ENCODE data around the gene TNFRSF18. TPM values are rescaled to one million over a fixed set of nuclear protein-coding genes. Genes with fewer than 3 reads are reported as not detected.

The TNFRSF18 gene
- total RNA-seq, 2 donors from 2014 or later = 0.95 to 1.7 TPM

DNA sequence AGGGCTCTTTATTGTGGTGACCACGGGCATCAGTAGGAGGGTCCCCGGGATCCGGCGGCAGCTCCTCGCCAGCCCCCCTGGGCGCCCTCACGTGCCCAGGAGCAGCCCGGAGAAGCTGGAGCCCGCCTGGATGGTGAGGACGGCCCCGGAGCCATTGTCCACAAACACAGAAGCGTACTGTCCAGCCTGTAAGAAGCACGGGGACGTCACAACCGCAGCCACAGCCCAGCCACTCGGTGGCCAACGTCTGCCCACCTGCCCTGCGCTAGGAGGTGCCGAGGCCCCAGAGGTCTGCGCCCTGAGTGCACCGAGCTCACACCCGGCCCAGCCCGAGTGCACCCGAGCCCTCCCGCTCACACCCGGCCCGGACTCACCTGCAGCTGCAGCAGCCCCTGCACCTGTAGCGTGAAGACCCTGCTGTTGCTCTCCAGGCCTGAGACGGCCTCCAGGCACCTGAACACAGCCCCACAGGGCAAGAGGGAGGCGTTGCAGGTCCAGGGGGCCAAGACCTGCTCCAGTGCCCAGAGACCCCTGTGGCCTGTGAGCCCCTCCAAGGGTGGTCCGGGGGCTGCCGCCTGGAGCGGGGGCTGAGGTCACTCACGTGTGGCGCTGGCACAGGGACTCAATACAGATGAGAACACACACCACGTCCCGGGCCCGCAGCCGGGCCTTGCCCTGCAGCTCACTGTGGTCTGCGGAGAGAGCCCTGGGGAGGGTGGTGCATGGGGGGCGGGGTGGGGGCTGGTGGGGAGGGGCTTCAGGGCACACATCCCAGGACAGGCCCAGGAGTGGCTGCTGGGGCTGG is 36.3 kb upstream of the TNFRSF18 start:
- H3K27me3 ChIP-seq (ENCODE audit: control insufficient read depth, insufficient read depth, low read length, poor library complexity, severe bottlenecking) = peaks cover 12% of the 10 kb centered on the region
- Mint-ChIP-seq H3K9me3 (no peaks in the 10 kb centered on the region), H3K27me3 (ENCODE audit: insufficient read depth) (peaks cover 1% of the 10 kb centered on the region), H3K27ac (no peak overlapping the region), H3K4me3 (no peak overlapping the region), H3K4me1 (no peaks in the 10 kb centered on the region), H3K36me3 (ENCODE audit: low read depth) (no peaks in the 10 kb centered on the region)
- WGBS, 2 experiments (ENCODE audit: insufficient coverage in 1 of 2, insufficient read length in 1 of 2) = 94 to 98% methylated on average over 15 to 39 of the region's 41 CpGs
- DNase-seq = no peak
- no peaks in the 10 kb centered on the region for H3K9me3 ChIP-seq (ENCODE audit: control insufficient read depth, low read length)
- H3K36me3 ChIP-seq (ENCODE audit: control insufficient read depth, insufficient read depth, low read length) = no peaks in the 10 kb centered on the region
- TF ChIP-seq, protein P1, sequence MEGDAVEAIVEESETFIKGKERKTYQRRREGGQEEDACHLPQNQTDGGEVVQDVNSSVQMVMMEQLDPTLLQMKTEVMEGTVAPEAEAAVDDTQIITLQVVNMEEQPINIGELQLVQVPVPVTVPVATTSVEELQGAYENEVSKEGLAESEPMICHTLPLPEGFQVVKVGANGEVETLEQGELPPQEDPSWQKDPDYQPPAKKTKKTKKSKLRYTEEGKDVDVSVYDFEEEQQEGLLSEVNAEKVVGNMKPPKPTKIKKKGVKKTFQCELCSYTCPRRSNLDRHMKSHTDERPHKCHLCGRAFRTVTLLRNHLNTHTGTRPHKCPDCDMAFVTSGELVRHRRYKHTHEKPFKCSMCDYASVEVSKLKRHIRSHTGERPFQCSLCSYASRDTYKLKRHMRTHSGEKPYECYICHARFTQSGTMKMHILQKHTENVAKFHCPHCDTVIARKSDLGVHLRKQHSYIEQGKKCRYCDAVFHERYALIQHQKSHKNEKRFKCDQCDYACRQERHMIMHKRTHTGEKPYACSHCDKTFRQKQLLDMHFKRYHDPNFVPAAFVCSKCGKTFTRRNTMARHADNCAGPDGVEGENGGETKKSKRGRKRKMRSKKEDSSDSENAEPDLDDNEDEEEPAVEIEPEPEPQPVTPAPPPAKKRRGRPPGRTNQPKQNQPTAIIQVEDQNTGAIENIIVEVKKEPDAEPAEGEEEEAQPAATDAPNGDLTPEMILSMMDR (conservative IDR thresholded peaks at IDR 0.05) = no peak
- no peak overlapping the region for H3K27ac ChIP-seq (ENCODE audit: low read depth, low read length)
- no peak overlapping the region for H3K9ac ChIP-seq (ENCODE audit: extremely low read depth, low read length, poor library complexity, severe bottlenecking)
- H3K4me1 ChIP-seq (ENCODE audit: control insufficient read depth, insufficient read depth, low read length) = no peaks in the 10 kb centered on the region
- H3K4me3 ChIP-seq (ENCODE audit: low read length) = no peak overlapping the region

DNA sequence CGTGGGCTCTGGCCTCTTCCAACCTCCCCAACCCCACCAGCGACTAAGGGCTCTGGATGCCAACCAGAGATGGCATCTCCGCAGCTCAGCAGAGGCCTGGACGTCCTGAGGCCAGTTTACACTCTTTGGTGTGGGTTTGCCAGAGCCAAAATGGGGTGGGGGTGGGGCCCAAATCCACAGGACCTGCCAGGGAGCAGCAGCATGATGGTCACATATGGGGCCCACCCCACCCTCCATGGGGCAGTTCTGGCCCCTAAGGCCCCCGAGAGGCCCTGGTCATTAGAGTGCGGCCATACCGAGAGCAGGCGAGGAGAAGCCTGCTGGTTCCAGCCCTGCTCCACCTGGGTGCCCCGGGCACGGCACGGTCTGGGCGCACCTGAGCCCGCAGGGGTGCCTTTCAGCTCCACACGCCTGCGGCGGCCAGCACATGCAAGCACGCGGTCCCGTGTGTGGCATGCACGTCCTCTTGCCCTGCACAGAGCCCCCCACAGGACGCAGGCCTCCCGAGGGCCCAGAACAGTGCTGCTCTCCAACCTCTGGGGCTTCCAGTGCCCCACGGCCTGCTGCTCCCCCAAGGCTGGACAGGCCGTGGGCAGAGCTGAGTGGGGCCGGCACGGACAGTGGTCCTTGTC is 35.3 kb upstream of the TNFRSF18 start:
- H3K36me3 ChIP-seq (ENCODE audit: control insufficient read depth, insufficient read depth, low read length) = no peaks in the 10 kb centered on the region
- no peak overlapping the region for H3K4me3 ChIP-seq (ENCODE audit: low read length)
- Mint-ChIP-seq H3K4me1 (no peaks in the 10 kb centered on the region), H3K27ac (no peak overlapping the region), H3K9me3 (no peaks in the 10 kb centered on the region), H3K4me3 (no peak overlapping the region), H3K27me3 (ENCODE audit: insufficient read depth) (no peaks in the 10 kb centered on the region), H3K36me3 (ENCODE audit: low read depth) (no peaks in the 10 kb centered on the region)
- no peaks in the 10 kb centered on the region for H3K4me1 ChIP-seq (ENCODE audit: control insufficient read depth, insufficient read depth, low read length)
- H3K27ac ChIP-seq (ENCODE audit: low read depth, low read length) = no peak overlapping the region
- H3K9me3 ChIP-seq (ENCODE audit: control insufficient read depth, low read length) = no peaks in the 10 kb centered on the region
- H3K9ac ChIP-seq (ENCODE audit: extremely low read depth, low read length, poor library complexity, severe bottlenecking) = no peak overlapping the region
- 93 to 94% methylated on average over 19 to 26 of the region's 26 CpGs for WGBS, 2 experiments (ENCODE audit: insufficient coverage in 1 of 2, insufficient read length in 1 of 2)
- TF ChIP-seq, protein P1 (conservative IDR thresholded peaks at IDR 0.05) = no peak
- H3K27me3 ChIP-seq (ENCODE audit: control insufficient read depth, insufficient read depth, low read length, poor library complexity, severe bottlenecking) = peaks cover 5% of the 10 kb centered on the region
- DNase-seq = no peak

DNA sequence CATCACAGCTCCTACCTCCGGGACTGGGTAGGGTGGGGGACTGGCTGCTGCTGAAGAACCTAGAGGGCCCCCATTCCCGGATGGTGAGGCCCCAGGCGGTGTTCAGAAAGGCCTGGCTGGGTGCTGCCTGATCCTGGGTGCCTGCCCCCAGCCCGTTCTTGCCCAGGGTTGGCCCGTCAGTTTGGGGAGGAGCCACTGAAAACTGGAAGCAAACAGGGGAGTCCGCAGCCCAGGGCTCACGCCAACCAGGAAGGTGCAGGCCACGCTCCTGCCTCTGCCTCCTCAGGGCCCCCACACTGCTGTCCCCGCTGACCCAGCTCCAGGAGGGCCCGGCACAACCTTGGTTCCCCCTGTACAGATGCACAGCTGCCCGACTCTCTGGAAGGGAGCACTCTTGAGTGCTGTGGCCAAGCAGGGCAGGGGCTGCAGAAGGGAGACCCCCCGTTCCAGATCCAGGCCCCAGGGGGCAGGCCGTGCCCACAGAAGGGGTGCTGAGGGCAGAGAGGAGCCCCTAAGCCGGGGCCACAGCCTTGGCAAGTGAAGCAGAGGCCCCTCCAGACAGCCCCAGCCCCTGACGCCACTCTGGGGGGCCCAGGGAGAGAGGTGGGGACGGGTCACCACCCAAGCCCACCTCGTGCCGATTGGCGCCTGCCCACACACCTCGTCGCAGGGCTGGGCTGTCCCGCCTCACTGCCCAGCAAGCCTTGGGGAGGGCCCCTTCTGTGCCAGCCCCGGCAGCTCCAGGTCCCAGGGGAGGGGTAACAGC is 34.6 kb upstream of the TNFRSF18 start:
- Mint-ChIP-seq H3K36me3 (ENCODE audit: low read depth) (no peaks in the 10 kb centered on the region), H3K4me3 (no peak overlapping the region), H3K27me3 (ENCODE audit: insufficient read depth) (no peaks in the 10 kb centered on the region), H3K27ac (no peak overlapping the region), H3K4me1 (no peaks in the 10 kb centered on the region), H3K9me3 (no peaks in the 10 kb centered on the region)
- Histone ChIP-seq H3K27ac (ENCODE audit: low read depth, low read length) (no peak overlapping the region), H3K9ac (ENCODE audit: extremely low read depth, low read length, poor library complexity, severe bottlenecking) (no peak overlapping the region), H3K4me1 (ENCODE audit: control insufficient read depth, insufficient read depth, low read length) (no peaks in the 10 kb centered on the region), H3K4me3 (ENCODE audit: low read length) (no peak overlapping the region), H3K36me3 (ENCODE audit: control insufficient read depth, insufficient read depth, low read length) (no peaks in the 10 kb centered on the region), H3K27me3 (ENCODE audit: control insufficient read depth, insufficient read depth, low read length, poor library complexity, severe bottlenecking) (no peaks in the 10 kb centered on the region), H3K9me3 (ENCODE audit: control insufficient read depth, low read length) (no peaks in the 10 kb centered on the region)
- WGBS, 2 experiments (ENCODE audit: insufficient coverage in 1 of 2, insufficient read length in 1 of 2) = 89 to 90% methylated on average over 18 to 23 of the region's 23 CpGs
- no peak for DNase-seq
- TF ChIP-seq, protein P1 (conservative IDR thresholded peaks at IDR 0.05) = no peak
